Thyroid gland (tissue), 4 donors: ENCODE measurements around the gene ZDBF2.

Source experiments
- CTCF ChIP-seq, 6 experiments: fragments of 200-600 bp in 3 of 6; fragments of 450-650 bp in 3 of 6; sonication (generic) in 3 of 6; IDR thresholded peaks; one replicate each; pipeline ENCODE4 v1.5.1; 2016 to 2019; ENCODE audit warnings: antibody characterized with exemption in 6 of 6, mild to moderate bottlenecking in 2 of 6, inconsistent platforms in 1 of 6, moderate library complexity in 1 of 6
- POLR2A ChIP-seq, 2 donors: fragments of 450-650 bp; IDR thresholded peaks; one replicate each; pipeline ENCODE4 v1.6.1; 2017; ENCODE audit warnings: antibody characterized with exemption in 2 of 2, mild to moderate bottlenecking in 2 of 2, moderate library complexity in 1 of 2

GRCh38 chr2:206231669-206232286, 42.7 kb upstream of the ZDBF2 start:
- TF ChIP-seq CTCF (IDR thresholded peaks at IDR 0.05) (no peak), POLR2A (IDR thresholded peaks at IDR 0.05) (no peak)
